KOPT-K1 (cell line): ENCODE data around the gene AARS1.
"Not testable (repeated sequence)": the region's sequence is repeated elsewhere in the genome, so short reads cannot be mapped to it uniquely, and the experiment has no call there.

ENCODE experiments used
- H3K27ac ChIP-seq: fragments of 200-600 bp; sonication (generic); 2 replicates; pipeline ENCODE4 v1.5.1; 2016; ENCODE audit warnings: antibody characterized with exemption, mild to moderate bottlenecking, low read depth, low read length; ENCODE audit not compliant: poor library complexity, severe bottlenecking
- H3K36me3 ChIP-seq: fragments of 200-600 bp; sonication (generic); 2 replicates; pipeline ENCODE4 v1.5.1; 2017; ENCODE audit warnings: antibody characterized with exemption, mild to moderate bottlenecking, low read length, moderate library complexity; ENCODE audit not compliant: insufficient read depth
- H3K9me3 ChIP-seq: fragments of 200-600 bp; sonication (generic); 2 replicates; pipeline ENCODE4 v1.5.1; 2017; ENCODE audit warnings: antibody characterized with exemption, low read length, mild to moderate bottlenecking; ENCODE audit not compliant: insufficient read depth, poor library complexity, severe bottlenecking

AARS1 gene

GRCh38 chr16:70254180-70254964 is 34.9 kb downstream of the AARS1 start:
- Histone ChIP-seq H3K36me3 (peaks cover 84% of the 10 kb centered on the region), H3K27ac (no peak overlapping the region)

DNA sequence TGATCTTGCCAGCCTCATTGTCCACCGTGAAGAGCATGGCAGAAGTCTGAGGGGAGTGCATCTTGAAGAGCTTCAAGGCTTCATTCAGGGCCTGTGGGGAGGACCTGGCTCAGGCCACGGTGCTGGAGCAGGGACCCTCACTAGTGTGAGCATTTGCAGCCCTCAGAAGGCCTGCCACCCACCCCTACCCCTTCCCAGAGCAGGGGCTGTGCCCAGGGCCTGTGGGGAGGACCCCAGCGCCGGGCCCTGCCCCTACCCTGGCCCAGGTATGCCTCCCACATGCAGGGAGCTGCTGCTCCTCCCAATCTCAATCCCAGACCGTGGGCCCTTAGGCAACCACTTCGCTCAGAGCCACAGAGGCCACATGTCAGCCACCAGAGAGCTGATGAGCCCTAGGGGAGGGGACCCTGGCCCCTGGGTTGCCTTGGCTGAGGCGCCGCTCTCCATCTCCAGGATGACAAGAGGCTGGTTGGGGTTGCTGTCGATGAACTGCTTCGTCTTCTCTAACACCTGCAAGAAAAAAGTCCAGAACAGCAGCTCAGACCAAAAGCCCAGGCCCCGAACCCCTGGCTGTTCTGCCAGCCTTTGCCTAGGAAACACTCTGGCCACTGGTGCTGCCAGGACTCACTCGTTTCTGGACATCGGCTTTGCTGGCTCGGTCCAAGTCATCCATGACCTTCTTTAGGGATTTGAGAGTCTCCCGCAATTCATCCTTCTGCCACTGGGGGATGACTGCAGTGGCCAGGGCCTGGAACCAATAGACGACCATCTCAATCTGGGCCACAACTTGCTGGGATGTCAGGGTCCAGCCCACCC is 35.8 kb downstream of the AARS1 start:
- no peak overlapping the region for H3K27ac ChIP-seq
- no peaks in the 10 kb centered on the region for H3K9me3 ChIP-seq
- peaks cover 81% of the 10 kb centered on the region for H3K36me3 ChIP-seq

More at GRCh38 chr16:70254180-70254964, 34.9 kb downstream of the AARS1 start:
- no peaks in the 10 kb centered on the region for H3K9me3 ChIP-seq

DNA sequence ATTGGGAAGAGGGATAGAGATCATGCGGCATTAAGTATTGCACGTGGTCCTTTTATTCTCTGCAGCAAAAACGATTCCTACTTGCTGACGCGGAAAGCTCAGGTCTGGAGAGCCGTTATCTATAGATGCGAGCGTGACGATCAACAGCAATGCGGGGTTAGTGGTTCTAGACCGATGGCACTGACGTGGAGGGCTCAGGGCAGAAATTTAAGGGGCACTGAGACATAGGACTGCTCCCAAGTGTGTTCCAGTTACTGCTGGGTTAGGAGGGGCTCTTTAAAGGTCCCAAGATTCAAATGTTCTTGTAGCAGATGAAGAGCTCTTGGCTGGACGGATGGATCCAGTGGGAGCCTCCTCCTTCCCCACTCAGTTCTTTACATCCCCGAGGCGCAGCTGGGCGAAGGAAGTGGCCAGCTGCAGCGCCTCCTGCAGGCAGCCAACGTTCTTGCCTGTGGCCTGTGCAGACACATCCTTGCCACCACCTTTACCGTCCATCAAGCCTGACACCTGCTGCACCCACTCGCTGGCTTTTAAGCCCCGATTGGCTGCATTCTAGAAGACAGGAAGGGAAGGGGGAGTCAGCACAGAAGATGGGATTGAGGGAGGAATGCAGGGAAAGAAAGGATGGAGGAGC is 36.8 kb downstream of the AARS1 start:
- peaks cover 79% of the 10 kb centered on the region for H3K36me3 ChIP-seq
- no peaks in the 10 kb centered on the region for H3K9me3 ChIP-seq
- no peak overlapping the region for H3K27ac ChIP-seq

DNA sequence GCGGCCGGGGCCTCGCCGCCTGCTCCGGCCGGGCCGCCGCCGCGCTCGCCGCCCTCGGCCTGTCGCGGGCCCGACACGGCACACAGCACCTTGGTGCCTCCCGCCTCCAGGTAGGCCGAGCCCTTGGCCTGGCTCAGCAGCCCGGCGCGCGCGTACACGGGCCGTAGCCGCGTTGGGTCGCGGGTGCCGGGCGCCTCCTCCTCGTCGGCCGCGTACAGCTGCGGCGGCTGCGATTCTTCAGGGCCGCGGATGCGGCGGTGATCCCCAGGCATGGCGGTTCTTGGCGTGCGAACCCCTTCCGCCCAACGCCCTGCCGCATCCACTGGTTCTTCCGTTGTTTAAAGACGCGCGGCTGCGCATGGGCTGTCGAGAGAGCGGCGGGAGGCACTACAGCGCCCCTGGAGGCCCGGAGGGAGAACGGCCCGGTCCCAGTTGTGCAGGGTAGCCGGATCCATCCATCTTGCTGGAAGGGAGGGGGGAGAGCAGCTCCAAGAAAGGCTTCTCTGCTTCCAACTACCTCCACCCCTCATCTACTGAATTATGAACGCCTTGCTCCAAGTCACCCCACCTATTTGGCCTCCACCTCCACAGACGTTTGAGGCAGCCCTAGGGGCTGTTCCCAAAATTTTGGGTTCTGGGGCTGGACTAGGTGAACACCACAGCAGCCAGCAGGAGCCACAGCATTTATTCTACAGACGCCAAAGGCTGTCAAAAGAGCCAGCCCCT is 37.5 kb downstream of the AARS1 start, which contains the start of gene EXOSC6:
Gene EXOSC6, minus strand, starts transcription at position 312 of the 726 bp plus-strand sequence. Its CDS starts 40 bp downstream, at position 272.
- Histone ChIP-seq H3K27ac (peak within 1 kb of the TSS; percentile 81), H3K36me3 (peaks cover 72% of the 10 kb centered on the region), H3K9me3 (no peaks in the 10 kb centered on the region)

DNA sequence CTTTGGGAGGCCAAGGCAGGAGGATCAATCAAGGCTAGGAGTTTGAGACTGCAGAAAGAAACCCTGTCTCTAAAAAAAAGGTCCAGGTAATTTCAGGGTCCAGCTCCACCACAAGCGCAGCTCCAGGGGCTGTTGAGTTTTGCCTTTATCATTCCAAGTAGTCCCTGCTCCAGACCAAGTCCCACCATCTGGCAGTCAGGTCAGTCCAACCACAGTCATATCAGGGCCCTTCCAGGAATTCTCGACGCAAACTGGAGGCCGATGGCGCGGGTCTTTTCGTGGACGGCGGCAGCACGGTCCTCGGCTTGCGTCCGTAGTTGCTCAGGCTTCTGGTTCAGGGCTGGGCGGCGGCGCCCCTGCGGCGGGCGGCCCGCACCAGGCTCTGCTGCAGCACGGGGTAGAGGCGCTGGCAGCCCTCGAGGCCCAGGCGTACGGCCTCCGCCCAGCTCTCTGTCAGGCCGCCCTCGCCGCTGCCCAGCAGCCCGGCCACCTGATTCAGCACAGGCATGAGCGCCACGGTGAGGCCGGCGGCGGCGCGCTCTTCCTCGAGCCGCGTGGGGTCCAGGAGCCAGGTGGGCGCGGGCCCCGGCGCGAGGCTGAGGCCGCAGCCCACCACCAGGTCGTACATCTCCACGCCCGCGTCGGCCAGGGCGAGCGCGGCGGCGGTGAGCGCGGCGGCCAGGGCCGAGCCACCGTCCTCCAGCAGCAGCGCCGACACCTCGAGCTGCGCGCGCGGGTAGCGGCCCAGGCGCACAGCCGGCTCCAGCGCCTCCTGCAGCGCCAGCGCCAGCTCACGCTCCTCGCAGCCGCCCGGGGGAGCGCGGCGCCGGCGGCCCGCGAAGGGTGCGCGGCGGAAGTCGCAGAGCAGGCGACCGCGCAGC is 38.3 kb downstream of the AARS1 start:
- no peaks in the 10 kb centered on the region for H3K9me3 ChIP-seq
- peak overlapping the region; percentile 81 for H3K27ac ChIP-seq
- peaks cover 64% of the 10 kb centered on the region for H3K36me3 ChIP-seq

DNA sequence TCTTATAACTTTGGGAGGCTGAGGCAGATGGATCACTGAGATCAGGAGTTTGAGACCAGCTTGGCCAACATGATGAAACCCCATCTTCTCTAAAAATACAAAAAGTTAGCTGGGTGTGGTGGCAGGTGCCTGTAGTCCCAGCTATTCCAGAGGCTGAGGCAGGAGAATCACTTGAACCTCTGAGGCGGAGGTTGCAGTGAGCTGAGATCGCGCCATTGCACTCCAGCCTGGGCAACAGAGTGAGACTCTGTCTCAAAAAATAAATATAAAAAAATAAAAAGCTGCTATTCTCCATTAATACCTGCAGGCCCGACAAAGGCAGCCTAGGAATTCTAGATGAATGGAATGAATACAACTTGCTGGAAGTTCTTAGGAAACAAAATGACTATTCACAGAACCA is 39.6 kb downstream of the AARS1 start:
- not testable (repeated sequence) for H3K9me3 ChIP-seq, H3K27ac ChIP-seq

DNA sequence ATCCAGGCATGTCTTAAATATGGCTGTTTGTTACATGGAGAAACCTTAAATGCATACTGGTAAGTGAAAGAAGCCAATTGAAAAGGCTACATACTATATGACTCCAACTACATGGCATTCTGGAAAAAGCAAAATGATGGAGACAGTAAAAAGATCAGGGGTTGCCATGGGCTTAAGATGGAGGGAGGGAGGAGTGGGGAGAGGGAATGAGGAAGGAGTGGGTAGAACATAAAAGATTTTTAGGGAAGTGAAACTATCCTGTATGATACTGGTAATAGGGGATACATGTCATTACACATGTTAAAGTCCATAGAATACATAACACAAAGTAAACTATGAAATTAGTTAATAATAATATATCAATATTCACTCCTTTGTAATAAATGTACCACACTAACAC is 50.5 kb downstream of the AARS1 start:
- not testable (repeated sequence) for H3K27ac ChIP-seq, H3K9me3 ChIP-seq
- H3K36me3 ChIP-seq = peaks cover 44% of the 10 kb centered on the region

More for the DNA sequence above, 39.6 kb downstream of the AARS1 start:
- peaks cover 51% of the 10 kb centered on the region for H3K36me3 ChIP-seq

GRCh38 chr16:70231831-70232230 is 57.5 kb downstream of the AARS1 start:
- peaks cover 66% of the 10 kb centered on the region for H3K36me3 ChIP-seq
- not testable (repeated sequence) for H3K27ac ChIP-seq, H3K9me3 ChIP-seq

- not testable (repeated sequence) for H3K9me3 ChIP-seq, H3K27ac ChIP-seq
- peaks cover 44% of the 10 kb centered on the region for H3K36me3 ChIP-seq
Observed at GRCh38 chr16:70226024-70226423, 63.3 kb downstream of the AARS1 start.

GRCh38 chr16:70225430-70225829 is 63.9 kb downstream of the AARS1 start:
- H3K9me3 ChIP-seq, H3K27ac ChIP-seq: not testable (repeated sequence)
- H3K36me3 ChIP-seq = peaks cover 43% of the 10 kb centered on the region

DNA sequence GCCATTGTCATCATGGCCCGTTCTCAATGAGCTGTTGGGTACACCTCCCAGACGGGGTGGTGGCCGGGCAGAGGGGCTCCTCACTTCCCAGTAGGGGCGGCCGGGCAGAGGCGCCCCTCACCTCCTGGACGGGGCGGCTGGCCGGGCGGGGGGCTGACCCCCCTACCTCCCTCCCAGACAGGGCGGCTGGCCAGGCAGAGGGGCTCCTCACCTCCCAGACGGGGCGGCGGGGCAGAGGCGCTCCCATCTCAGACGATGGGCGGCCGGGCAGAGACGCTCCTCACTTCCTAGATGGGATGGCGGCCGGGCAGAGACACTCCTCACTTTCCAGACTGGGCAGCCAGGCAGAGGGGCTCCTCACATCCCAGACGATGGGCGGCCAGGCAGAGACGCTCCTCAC is 64.7 kb downstream of the AARS1 start:
- peaks cover 45% of the 10 kb centered on the region for H3K36me3 ChIP-seq
- not testable (repeated sequence) for H3K27ac ChIP-seq, H3K9me3 ChIP-seq

DNA sequence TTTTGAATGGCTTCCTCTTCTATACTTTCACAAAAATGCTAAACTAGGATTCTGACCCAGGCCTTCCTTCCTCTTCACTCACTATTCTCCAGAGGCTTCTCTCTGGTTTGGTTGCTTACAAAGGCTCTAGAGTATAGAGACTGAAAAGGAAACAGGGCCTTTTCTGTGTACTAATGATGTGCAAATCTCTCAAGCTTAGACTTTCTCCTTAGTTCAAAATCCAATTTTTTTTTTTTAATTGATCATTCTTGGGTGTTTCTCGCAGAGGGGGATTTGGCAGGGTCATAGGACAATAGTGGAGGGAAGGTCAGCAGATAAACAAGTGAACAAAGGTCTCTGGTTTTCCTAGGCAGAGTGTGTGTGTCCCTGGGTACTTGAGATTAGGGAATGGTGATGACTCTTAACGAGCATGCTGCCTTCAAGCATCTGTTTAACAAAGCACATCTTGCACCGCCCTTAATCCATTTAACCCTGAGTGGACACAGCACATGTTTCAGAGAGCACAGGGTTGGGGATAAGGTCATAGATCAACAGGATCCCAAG is 65.3 kb downstream of the AARS1 start:
- H3K9me3 ChIP-seq, H3K27ac ChIP-seq: not testable (repeated sequence)
- peaks cover 42% of the 10 kb centered on the region for H3K36me3 ChIP-seq

DNA sequence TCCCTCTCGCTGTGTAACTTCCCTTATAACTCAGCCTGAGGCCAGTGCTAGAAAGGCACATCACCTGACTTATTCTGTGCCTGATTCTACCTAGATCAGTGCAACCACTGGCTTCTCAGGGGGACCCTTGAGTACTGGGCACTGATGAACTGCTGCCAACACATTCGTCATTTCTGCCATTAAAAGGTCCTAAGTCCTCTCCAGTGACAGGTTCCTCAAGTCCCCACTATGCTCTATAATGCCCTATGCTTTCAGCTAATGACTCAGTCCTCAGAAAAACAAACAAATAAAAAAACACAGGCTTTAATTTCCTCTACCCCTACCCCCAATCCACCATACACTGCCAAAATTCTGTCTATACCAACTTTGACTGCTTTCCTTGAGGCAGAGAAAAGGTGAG is 66.1 kb downstream of the AARS1 start:
- H3K9me3 ChIP-seq, H3K27ac ChIP-seq: not testable (repeated sequence)
- H3K36me3 ChIP-seq = peaks cover 41% of the 10 kb centered on the region

- H3K9me3 ChIP-seq, H3K27ac ChIP-seq: not testable (repeated sequence)
- peaks cover 41% of the 10 kb centered on the region for H3K36me3 ChIP-seq
Observed at GRCh38 chr16:70222574-70222973, 66.7 kb downstream of the AARS1 start.
